HG02885 (cell line): ENCODE measurements around the gene CTNNA3.

ENCODE experiments used
- ATAC-seq: cut with Tn5 transposase; IDR thresholded peaks from one replicate; pipeline ENCODE4 v1.9.1; 2021; ENCODE audit warnings: mild to moderate bottlenecking; ENCODE audit not compliant: unreplicated experiment, poor library complexity

Gene CTNNA3

GRCh38 chr10:66924674-66925345 lies 771.2 kb downstream of the CTNNA3 start:
- no peak for ATAC-seq

GRCh38 chr10:66919248-66919647 lies 776.7 kb downstream of the CTNNA3 start:
- no peak for ATAC-seq

GRCh38 chr10:66917104-66917503 lies 778.9 kb downstream of the CTNNA3 start:
- no peak for ATAC-seq

GRCh38 chr10:66916030-66916429 lies 780.0 kb downstream of the CTNNA3 start:
- no peak for ATAC-seq

GRCh38 chr10:66910671-66911070 lies 785.3 kb downstream of the CTNNA3 start:
- no peak for ATAC-seq

- ATAC-seq, result no peak
Observed at GRCh38 chr10:66892871-66893270, 803.1 kb downstream of the CTNNA3 start.

GRCh38 chr10:66888237-66888636 lies 807.8 kb downstream of the CTNNA3 start:
- no peak for ATAC-seq

- no peak for ATAC-seq
Observed at GRCh38 chr10:66886848-66887247, 809.1 kb downstream of the CTNNA3 start.

- ATAC-seq, result no peak
Observed at GRCh38 chr10:66882271-66882670, 813.7 kb downstream of the CTNNA3 start.

- ATAC-seq, result no peak
Observed at GRCh38 chr10:66881814-66882213, 814.2 kb downstream of the CTNNA3 start.

- no peak for ATAC-seq
Observed at GRCh38 chr10:66880826-66881225, 815.2 kb downstream of the CTNNA3 start.

- no peak for ATAC-seq
Observed at GRCh38 chr10:66880292-66880691, 815.7 kb downstream of the CTNNA3 start.

GRCh38 chr10:66877361-66877760 lies 818.6 kb downstream of the CTNNA3 start:
- no peak for ATAC-seq

- ATAC-seq, result no peak
Observed at GRCh38 chr10:66869635-66870034, 826.4 kb downstream of the CTNNA3 start.

- ATAC-seq, result no peak
Observed at GRCh38 chr10:66862687-66863258, 833.2 kb downstream of the CTNNA3 start.

- no peak for ATAC-seq
Observed at GRCh38 chr10:66860376-66860945, 835.5 kb downstream of the CTNNA3 start.

- no peak for ATAC-seq
Observed at GRCh38 chr10:66852811-66853210, 843.2 kb downstream of the CTNNA3 start.

GRCh38 chr10:66848856-66849255 lies 847.1 kb downstream of the CTNNA3 start:
- no peak for ATAC-seq

- no peak for ATAC-seq
Observed at GRCh38 chr10:66844176-66844942, 851.6 kb downstream of the CTNNA3 start.

- no peak for ATAC-seq
Observed at GRCh38 chr10:66843396-66843795, 852.6 kb downstream of the CTNNA3 start.

- no peak for ATAC-seq
Observed at GRCh38 chr10:66842867-66843266, 853.1 kb downstream of the CTNNA3 start.
